SH-SY5Y (cell line): ENCODE measurements around the gene GRK1.

Source experiments
- GATA2 ChIP-seq: IDR thresholded peaks from 2 replicates; pipeline ENCODE4 v1.6.1; 2011; ENCODE audit warnings: mild to moderate bottlenecking, low read depth, low read length
- GATA3 ChIP-seq: IDR thresholded peaks from 2 replicates; pipeline ENCODE4 v1.6.1; 2011; ENCODE audit warnings: low read depth, mild to moderate bottlenecking, low read length, moderate library complexity

The GRK1 gene

DNA sequence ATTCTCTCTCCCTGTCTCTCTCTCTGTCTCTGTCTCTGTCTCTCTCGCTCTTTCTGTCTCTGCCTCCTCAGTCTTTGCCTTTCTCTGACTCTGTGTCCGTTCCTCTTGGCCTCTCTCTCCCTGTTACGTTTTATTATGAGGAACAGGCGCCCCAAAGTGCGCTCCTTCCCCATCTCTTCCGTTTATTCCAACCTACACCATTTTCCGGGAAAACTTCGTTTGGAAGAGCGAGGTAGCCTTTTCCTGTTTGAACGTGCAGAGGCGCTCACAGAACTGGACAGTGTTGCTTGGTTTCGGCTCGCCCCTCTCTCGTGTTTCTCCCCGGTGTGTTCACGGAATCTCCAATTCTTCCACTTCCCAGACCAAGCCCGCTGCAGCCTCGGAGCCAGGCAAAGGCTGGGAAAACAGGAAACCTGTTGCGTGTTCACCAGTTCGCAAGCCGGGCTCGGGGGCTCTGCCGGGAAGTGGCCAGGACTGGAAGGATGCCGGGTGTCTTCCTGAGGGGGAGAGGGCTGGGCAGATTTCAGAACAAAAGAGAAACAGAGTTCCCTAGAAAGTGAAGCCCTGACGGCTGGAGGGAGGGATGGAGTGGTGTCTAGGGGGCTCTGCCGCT, 92.6 kb downstream of the GRK1 start:
- TF ChIP-seq GATA2, result no peak
- no peak for TF ChIP-seq GATA3

DNA sequence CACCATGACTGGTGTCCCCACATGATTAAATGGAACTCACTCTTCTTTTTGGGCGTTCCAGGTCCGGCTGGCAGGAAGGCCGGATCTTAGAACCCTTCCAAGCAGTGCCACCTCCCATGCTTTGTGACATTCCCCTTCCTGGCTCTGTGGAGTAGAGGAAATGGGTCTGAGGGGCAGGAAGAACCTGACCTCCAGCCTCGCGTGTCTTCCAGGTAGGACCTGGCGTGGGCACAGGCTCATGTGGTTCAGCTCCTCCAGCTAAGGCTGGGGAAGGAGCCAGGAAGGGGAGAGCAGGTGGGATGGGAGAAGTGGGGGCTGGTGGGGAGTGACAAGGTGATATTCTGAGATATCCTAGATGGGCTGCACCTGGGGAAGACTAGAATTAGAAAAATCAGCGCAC, 94.1 kb downstream of the GRK1 start:
- TF ChIP-seq GATA2 (no peak), GATA3 (no peak)

DNA sequence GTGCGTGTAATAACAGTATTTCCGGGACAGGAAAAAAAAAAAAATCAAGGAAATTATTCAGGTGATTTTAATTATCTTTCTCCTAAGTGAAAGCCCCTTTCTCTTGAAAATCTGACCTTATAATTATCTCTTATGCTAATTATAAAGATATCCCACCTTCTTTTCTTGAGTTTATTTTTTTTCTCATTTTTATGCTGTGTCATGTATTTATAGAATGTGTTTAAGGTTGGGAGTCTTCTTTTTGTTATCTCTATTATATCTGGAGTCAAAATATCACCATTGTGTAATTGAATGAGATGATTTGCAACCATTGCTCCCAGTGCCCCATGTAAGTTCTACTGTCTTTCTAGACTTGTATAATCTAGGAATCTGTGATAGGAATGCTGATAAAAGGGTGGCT, 95.1 kb downstream of the GRK1 start:
- TF ChIP-seq GATA3 (no peak), GATA2 (no peak)

DNA sequence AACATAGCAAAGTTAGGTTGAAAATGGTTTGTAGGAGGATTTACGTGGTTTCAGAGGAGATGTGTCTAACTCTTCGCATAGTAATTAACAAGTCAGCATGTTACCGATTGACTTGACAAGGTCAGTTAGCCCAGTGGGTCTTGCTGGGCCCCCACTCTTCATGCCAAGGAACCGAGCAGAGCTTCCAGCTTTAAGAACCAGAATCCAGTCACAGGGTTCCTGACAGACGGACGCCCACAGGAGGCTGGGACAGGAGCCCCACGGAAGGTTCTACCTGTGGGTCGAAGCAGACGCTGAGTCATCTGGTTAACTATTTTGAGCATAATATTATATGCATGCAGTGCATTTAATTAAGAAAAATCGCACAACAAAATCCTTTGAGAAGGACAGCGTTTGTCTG, 95.5 kb downstream of the GRK1 start:
- TF ChIP-seq GATA3 (no peak), GATA2 (no peak)

DNA sequence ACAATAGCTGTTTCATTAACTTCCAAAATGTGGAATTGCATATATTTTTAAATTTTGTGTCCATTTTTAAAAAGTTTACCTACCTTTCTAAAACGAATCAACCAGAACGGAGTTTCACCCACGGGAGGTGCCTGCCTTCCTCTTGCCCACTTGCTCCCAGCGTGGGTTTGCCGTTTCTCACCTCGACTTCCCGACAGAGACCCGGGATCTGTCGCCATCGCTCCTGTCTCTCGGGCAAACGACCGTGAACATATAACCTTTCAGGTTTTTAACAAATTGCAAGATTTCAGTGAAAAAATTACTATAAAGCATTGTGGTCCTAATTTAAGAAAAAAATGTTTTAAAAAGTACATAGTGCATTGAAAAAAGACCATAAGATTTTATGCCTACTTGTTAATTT, 96.2 kb downstream of the GRK1 start:
- no peak for TF ChIP-seq GATA3

DNA sequence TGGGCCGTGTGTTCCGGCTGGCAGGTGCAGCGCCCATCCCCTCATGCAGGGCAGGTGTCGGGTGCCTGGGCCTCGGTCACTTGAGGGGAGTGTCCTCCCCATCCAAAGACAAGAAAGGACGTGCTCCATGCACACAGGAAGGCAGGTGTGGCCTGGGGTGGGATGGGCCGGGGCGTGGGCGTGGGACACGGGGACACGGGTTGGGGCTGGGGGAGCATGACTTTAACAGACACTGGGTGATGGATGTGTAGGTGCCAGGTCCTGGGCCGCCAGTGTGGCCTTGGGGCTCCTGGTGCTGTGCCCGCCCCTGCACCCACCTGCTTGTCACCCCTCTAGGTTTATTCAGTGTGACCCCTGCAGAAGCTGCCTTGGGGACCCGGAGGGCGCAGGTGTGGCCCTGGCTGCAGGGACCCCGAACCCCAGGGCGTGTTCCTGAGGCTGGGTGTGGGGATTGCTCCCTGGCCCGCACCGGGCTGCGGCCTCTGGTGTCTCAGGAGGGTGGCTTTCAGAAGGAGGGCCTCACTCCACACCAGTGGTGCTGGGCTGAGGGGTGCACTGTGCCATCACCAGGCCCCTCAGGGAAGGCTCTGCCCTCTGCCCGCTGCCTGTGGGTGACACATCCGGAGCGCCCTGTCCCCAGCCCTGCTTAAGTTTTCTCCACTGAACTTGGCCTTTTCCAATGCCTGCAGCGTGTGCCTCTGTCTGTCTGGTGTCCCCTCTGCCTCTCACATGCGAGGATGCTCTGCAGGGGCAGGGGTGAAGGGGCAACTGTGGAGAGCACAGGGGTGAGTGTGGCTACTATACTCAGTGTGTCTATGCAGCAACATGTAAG, 97.2 kb downstream of the GRK1 start:
- TF ChIP-seq GATA2 (no peak), GATA3 (no peak)

DNA sequence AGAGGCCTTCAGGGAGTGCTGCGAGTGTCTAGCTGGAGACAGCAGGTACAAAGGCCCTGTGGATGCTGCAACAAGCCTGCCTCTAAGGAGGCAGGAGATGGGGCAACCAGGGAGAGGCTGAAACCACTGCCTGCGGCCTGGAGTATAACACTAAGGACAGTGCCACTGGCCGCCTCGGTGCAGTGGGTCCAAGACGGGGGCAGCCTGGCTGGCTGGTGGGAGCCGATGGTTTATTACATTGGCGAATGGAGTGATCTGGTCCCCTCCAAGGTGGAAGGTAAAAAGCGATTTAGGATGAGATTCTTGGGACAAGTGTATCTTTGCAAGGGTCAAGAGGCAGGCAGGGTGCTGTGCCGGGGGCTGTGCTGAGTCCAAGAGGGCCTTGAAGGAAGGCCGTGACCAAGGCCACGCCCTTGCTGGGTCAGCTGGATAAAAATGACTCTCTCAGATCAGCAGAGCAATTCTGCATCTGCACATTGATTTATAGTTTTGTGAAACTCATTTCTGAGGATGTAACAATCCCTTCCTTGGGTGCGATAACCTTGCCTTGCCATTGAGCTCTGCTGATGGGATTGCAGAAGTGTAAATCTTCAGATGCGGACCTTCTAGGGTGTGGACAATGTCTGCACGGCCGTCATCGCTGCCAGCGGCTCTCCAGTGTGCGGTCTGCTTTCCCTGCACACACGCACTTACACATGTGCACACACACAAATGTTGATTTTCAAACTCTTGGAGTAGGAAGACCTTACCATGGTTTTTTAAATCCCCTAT, 98.0 kb downstream of the GRK1 start:
- no peak for TF ChIP-seq GATA2
- TF ChIP-seq GATA3, result no peak

DNA sequence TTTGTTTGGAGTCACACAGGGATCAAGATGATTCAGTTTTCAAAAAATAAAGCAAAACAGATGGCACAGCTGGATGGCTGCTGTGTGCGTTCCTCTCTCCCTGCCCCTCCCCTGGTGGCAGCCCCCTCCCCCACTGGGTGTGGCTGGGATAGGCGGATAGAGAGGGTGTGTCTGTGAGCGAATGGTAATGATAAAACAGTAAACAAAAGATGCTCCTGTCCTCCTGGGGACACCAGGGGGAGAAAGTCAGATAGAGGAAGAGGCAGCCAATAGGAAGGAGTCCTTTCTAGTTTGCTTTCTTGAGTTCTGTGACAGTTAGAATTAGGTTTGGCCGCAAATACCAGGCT, 98.5 kb downstream of the GRK1 start:
- no peak for TF ChIP-seq GATA3
- TF ChIP-seq GATA2, result no peak

DNA sequence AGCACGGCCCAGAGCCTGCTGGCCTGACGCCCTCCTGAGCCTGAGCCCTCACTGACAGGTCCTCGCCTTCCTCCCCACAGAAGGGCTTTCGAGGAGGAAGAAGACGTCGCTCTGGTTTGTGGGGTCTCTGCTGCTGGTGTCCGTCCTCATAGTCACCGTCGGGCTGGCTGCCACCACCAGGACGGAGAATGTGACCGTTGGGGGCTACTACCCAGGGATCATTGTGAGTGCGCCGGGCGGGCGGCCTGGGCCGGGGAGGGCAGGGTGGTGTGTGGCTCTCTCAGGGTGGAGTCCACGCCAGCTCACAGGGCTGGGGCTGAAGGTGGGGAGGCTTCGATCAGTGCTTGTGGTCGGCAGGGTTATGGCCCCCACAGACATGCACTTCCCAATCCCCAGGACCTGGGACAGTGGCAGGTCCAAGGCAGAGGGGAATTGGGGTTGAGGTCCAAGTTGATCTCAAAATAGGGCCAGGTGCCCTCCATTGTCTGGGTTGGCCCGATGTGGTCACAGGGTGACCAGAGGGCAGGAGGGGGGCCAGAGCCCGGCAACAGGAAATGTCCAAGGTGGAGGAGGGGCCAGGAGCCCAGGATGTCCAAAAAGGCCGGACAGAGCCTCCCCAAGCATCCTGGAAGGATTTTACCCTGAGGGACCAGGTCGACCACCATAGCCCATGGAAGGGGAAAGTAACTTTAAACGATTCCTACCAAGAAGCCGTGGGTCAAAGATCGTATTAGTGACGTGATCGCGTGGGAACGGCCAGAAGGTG, 99.2 kb downstream of the GRK1 start:
- TF ChIP-seq GATA3 (no peak), GATA2 (no peak)

DNA sequence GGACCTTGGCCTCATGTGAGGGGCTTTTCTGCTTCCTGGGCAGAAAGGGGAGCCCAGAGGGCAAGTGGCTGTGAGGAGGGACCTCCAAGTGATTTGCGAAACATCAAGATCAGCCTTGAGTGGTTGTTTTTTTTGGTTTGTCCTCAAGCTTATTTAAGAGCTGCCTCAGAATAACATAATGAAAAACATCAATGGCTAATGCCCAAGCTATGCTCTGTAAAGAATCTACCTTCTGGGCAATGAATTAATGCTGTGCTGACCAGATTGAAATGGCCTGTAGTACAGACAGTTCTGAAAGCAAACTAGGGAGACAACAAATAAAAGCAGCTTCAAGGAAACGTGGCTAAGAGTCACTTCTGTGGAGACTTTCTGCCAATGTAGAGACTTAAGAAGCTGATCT, 100.3 kb downstream of the GRK1 start:
- TF ChIP-seq GATA3 (no peak), GATA2 (no peak)

DNA sequence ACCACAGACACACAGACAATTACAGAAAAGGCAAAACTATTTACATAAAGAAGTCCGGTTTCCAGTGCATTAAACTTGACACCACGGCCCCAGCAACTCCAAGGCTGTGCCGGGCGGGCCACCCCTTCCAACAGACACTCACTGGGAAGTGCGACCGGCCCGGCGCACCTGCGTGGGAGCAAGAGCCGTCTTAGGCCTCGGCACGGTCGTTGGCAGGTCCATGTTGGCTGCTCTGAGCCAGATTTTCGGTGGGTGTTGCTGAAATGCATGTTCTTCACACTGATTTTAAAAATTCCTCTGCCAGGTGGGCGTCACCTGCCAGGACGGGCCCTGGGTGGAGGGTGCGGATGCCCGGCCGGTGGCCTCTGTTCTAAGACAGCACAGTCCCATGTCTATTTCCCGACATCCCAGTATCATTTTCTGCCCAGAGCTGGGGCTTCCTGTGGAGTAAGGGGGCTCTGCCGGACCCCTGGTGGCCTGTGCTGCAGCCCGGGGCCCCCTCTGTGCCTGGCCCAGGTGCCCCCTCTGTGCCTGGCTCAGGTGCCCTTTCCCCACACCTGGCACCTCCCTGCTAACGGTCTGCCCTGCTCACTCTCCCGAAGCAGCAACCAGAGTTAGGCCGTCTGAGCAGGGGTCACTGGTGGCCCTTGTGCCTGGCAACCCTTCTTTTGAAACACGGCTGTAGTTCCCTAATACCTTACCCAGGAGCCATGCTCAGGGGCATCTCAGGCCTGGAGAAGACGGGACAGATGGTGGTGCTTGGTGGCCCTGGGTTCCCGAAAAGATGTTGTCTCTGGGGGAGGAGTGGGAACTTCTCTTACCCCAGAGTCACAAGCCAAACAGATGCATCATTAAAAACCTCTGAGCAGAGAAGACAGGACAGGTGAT, 101.2 kb downstream of the GRK1 start:
- TF ChIP-seq GATA2 (no peak), GATA3 (no peak)

DNA sequence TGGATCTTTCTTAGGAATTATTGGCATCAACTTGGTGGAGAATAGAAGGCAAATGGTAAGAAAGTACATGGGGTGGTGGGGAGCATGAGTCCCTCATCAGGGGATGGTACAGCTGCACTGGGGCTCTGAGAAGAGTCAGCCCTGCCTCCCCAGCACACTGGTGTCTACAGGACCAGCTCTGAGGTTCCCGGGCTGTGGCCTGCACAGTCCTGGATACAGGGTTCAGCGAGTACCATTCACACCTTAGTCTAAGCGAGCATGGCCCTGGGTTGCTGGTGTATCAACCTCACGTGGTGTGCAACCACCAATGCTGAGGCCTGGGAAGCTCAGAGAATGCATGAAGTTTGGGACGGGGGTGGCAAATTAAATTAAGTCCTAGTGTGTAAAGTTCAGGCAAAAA, 102.1 kb downstream of the GRK1 start:
- TF ChIP-seq GATA2, result no peak
- TF ChIP-seq GATA3, result no peak

DNA sequence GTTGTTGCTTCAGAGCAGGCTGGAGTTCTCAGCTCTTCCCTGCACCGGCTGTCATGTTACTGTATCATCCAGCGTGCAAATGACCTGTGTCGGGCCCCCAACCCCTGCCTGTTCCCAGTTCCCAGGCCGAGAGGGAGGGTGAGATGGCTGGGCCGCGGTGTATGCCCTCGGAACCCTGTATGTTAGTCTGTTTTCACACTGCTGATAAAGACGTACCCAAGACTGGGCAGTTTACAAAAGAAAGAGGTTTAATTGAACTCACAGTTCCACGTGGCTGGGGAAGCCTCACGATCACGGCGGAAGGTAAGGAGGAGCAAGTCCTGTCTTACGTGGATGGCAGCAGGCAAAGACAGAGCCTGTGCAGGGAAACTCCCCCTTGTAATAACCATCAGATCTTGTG, 102.9 kb downstream of the GRK1 start:
- no peak for TF ChIP-seq GATA2
- TF ChIP-seq GATA3, result no peak
